Activated B cell treated with CpG ODN at 0.5 μM for 24 hours (primary cell): ENCODE results near the gene PHIP. TPM values are rescaled to one million over a fixed set of nuclear protein-coding genes. Genes with fewer than 3 reads are reported as not detected.

ENCODE experiments used
- ATAC-seq: fragments of 200-7000 bp; cut with Tn5 transposase; one replicate; pipeline ENCODE4 v1.10.0; 2021; ENCODE audit warnings: low read depth, mild to moderate bottlenecking, moderate library complexity
- CTCF ChIA-PET: fragments of 350-600 bp; sonication (Branson Sonifier 250); formaldehyde crosslinking; loops from one replicate; lab custom pipeline; 2021; ENCODE audit warnings: antibody characterized with exemption; lab: Charles Lee
- POLR2A ChIA-PET: fragments of 350-600 bp; sonication (Branson Sonifier 250); formaldehyde crosslinking; loops from one replicate; lab custom pipeline; 2021; ENCODE audit warnings: antibody characterized with exemption; lab: Charles Lee
- DNase-seq: peaks from one replicate; pipeline ENCODE4 v3.0.0; 2022
- H3K27ac Mint-ChIP-seq: one replicate; pipeline ENCODE4 v1.8.0; 2020; ENCODE audit warnings: mixed read lengths
- H3K27me3 Mint-ChIP-seq: one replicate; pipeline ENCODE4 v1.8.0; 2021; ENCODE audit warnings: mixed read lengths
- H3K36me3 Mint-ChIP-seq: one replicate; pipeline ENCODE4 v1.8.0; 2021; ENCODE audit warnings: low read depth, mixed read lengths
- H3K4me1 Mint-ChIP-seq: one replicate; pipeline ENCODE4 v1.8.0; 2021; ENCODE audit warnings: mixed read lengths
- H3K4me3 Mint-ChIP-seq: one replicate; pipeline ENCODE4 v1.8.0; 2020; ENCODE audit warnings: mild to moderate bottlenecking, mixed read lengths
- H3K9me3 Mint-ChIP-seq: one replicate; pipeline ENCODE4 v1.8.0; 2020; ENCODE audit warnings: mixed read lengths
- intact Hi-C: fragments of 100-400 bp; cut with micrococcal nuclease; formaldehyde crosslinking; loops from one replicate; pipeline ENCODE4 v1.15.1; 2024
- total RNA-seq: library from RNA; stranded (reverse); gene quantifications from 2 replicates; pipeline ENCODE4 v1.2.3, GENCODE V29; 2022
- TF ChIP-seq, protein P1 (sequence below): fragments of 200-600 bp; IDR thresholded peaks from one replicate; pipeline ENCODE4 v1.8.0; 2022; ENCODE audit warnings: antibody characterized with exemption, mild to moderate bottlenecking

PHIP gene
- total RNA-seq, 1 donor from 2014 or later, result 32.3 TPM

DNA sequence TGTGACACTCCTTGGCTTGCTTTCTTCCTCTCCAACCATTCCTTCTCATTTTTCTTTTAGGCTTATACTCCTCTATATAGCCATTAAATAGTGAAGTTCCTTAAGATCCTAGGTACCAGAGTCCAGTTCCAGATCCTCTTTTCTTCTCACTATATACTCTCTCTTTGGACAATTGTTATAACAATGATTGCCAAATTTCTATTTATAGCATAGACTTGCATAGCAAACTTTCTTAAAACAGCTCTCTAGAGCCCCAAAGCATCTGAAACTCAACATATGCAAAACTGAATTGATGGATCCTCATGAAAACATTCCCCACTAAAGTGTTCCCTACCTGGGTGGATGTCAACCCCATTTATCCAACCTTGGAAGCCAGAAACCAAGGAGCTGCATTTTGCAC lies 13.4 kb downstream of the PHIP start:
- peaks cover 19% of the 10 kb centered on the region for H3K36me3 Mint-ChIP-seq
- H3K4me1 Mint-ChIP-seq, result peaks cover 4% of the 10 kb centered on the region
- no peak for DNase-seq
- no peak overlapping the region for H3K4me3 Mint-ChIP-seq
- no peak overlapping the region for H3K27ac Mint-ChIP-seq
- no peak for ATAC-seq
- ChIA-PET POLR2A (no interaction called here), CTCF (no interaction called here)
- intact Hi-C loops, result no loop called here
- no peaks in the 10 kb centered on the region for H3K27me3 Mint-ChIP-seq
- TF ChIP-seq, protein P1, sequence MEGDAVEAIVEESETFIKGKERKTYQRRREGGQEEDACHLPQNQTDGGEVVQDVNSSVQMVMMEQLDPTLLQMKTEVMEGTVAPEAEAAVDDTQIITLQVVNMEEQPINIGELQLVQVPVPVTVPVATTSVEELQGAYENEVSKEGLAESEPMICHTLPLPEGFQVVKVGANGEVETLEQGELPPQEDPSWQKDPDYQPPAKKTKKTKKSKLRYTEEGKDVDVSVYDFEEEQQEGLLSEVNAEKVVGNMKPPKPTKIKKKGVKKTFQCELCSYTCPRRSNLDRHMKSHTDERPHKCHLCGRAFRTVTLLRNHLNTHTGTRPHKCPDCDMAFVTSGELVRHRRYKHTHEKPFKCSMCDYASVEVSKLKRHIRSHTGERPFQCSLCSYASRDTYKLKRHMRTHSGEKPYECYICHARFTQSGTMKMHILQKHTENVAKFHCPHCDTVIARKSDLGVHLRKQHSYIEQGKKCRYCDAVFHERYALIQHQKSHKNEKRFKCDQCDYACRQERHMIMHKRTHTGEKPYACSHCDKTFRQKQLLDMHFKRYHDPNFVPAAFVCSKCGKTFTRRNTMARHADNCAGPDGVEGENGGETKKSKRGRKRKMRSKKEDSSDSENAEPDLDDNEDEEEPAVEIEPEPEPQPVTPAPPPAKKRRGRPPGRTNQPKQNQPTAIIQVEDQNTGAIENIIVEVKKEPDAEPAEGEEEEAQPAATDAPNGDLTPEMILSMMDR, result no peak
- no peaks in the 10 kb centered on the region for H3K9me3 Mint-ChIP-seq

DNA sequence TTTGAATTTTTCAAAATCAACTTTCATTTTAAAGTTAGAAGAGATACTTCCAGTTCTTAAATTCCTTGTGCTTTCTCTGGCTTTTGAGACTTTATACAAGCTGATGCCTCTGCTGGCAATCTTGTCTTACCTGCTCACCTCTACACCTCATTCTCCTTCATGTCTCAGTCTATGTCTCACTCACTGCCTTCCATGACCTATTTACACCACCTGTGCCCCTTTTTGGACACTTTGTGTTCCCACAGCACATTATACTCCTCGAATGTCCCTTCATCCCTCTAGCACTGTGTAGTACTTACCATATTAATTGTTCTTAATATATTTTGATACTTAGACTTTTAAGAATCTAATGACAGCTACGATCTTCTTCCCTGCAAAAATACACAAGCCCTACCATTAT lies 15.3 kb downstream of the PHIP start:
- peaks cover 26% of the 10 kb centered on the region for H3K36me3 Mint-ChIP-seq
- peaks cover 4% of the 10 kb centered on the region for H3K4me1 Mint-ChIP-seq
- POLR2A ChIA-PET, result no interaction called here
- no peak for ATAC-seq
- DNase-seq, result no peak
- CTCF ChIA-PET, result no interaction called here
- no peaks in the 10 kb centered on the region for H3K27me3 Mint-ChIP-seq
- no peak overlapping the region for H3K4me3 Mint-ChIP-seq
- H3K9me3 Mint-ChIP-seq, result no peaks in the 10 kb centered on the region
- intact Hi-C loops, result no loop called here
- TF ChIP-seq, protein P1, result no peak
- no peak overlapping the region for H3K27ac Mint-ChIP-seq

DNA sequence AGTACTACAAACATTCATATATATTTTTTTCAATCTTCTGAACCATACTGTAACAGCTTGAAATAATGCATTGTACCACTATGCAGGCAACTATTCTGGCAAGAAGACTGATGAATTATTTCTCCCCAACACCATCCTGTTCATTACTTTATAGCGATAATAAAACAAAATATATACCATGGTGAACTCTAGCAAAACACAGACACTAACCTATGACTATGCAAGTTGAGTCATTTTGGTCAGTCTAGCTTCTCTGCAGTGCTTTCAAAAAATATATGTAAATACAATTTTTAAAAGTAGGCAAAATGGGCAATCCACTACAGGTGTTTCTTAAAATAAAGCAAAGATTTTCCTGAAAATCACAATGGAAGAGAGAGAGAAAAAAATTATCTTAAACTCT lies 20.3 kb downstream of the PHIP start:
- Mint-ChIP-seq H3K4me3 (no peak overlapping the region), H3K4me1 (peaks cover 7% of the 10 kb centered on the region), H3K36me3 (peaks cover 65% of the 10 kb centered on the region), H3K27ac (no peak overlapping the region), H3K9me3 (peaks cover under 1% of the 10 kb centered on the region), H3K27me3 (no peaks in the 10 kb centered on the region)
- intact Hi-C loops, result loop anchor here (5.0 kb wide), 1 partner anchor 35 kb away; no protein-coding TSS in a partner anchor
- no peak for ATAC-seq
- TF ChIP-seq, protein P1, result no peak
- DNase-seq, result no peak
- ChIA-PET CTCF (no interaction called here), POLR2A (no interaction called here)

DNA sequence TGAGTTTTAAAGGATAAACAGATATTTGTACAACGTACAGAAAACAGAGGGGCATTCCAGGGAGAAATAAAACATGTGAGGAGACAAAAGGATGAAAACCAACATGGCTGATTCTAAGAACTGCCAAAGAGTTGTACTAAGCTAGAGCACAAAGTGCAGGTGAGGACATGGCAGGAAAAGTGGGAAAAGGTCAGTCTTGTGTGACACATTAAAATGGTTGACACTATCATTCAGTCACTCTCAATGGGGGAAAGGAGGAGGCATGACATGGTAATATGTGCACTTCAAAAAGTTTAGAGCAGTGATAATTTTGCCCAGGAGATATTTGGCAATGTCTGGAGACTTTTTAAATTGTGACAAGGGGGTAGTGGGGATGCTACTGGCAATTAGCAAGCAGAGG lies 21.8 kb downstream of the PHIP start:
- TF ChIP-seq, protein P1, result no peak
- Mint-ChIP-seq H3K36me3 (peaks cover 78% of the 10 kb centered on the region), H3K4me3 (no peak overlapping the region), H3K4me1 (peaks cover 7% of the 10 kb centered on the region), H3K9me3 (peaks cover 3% of the 10 kb centered on the region), H3K27me3 (no peaks in the 10 kb centered on the region), H3K27ac (no peak overlapping the region)
- ChIA-PET CTCF (no interaction called here), POLR2A (no interaction called here)
- no peak for ATAC-seq
- intact Hi-C loops, result loop anchor here (5.0 kb wide), 1 partner anchor 34 kb away; no protein-coding TSS in a partner anchor
- no peak for DNase-seq

DNA sequence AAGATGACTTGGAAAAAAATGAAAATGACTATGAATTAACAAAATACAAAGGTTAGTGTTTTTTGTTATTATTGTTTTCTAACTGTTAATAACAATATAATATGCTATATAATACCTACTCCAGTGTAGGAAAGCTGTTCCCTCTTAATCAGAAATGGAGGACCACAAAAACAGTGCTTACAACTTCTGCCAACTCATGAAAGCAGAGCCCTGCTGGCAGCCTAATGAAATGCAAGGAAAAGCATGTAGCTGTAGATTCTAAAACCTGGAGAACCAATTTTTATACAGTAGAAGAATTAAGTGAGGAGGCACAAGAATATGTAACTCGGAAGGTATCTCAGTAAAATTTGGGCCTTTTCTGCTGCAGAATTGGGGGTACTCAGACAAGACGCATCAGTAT lies 29.4 kb downstream of the PHIP start:
- intact Hi-C loops, result no loop called here
- Mint-ChIP-seq H3K4me3 (no peak overlapping the region), H3K9me3 (peaks cover 3% of the 10 kb centered on the region), H3K4me1 (peaks cover 6% of the 10 kb centered on the region), H3K36me3 (peaks cover 64% of the 10 kb centered on the region), H3K27me3 (no peaks in the 10 kb centered on the region), H3K27ac (no peak overlapping the region)
- ChIA-PET CTCF (no interaction called here), POLR2A (interaction anchor here (0.8 kb wide), 1 partner anchor 30 kb away, joined by 3 read pairs; no protein-coding TSS in a partner anchor)
- no peak for DNase-seq
- ATAC-seq, result no peak
- TF ChIP-seq, protein P1, result no peak
